ENCODE results near the gene GABBR2.

Gene GABBR2

DNA sequence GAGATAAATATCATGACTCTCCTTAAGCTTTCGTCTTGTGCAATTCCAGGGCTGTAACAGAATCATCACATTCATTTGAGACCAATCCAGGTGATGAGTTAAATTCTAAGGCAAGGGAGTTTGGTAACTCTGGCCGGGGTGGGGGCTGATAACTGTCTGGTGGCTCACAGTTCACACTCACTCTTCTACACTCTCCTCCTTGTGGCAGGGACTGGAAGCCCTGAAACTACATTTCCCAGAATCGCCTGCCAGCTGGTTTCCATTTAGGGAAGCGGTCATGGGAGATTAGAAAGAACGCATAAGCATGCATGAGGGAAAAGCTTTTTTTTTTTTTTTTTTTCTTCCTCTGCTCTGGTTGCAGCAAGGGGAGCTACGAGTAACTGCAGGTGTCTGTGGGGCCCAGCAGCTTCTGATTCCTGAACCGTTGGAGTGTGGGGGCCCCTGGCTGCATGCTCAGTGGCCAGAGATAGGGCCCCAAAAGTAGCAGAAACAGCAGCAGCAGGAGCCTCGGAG is 298.5 kb downstream of the GABBR2 start:
- DNase-seq (ENCODE audit: low read depth in 1 of 2, low spot score in 1 of 2), result no peak

GRCh38 chr9:98409719-98410118 is 299.0 kb downstream of the GABBR2 start:
- no peak for DNase-seq (ENCODE audit: low read depth in 1 of 2, low spot score in 1 of 2)

- no peak for DNase-seq (ENCODE audit: low read depth in 1 of 2, low spot score in 1 of 2)
These were observed 302.3 kb downstream of the GABBR2 start for GRCh38 chr9:98406469-98406868.

DNA sequence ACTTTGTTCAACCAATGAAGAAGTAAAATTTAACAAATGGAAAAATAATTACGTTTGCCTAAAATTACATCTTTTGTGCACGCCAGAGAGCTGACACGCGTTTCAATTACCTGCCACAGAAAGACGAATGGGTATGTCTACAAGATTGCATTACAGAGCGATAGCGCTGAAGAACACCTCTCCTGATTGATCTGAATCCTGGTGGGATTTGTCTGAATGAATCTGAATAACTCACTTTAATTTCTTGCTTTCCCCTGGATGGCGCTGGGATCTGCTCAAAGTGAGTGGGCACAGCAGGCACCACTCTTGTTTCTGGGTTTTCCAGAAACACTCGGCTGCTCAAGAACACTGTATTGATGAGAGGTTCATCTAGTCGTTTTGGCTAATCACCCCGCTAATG is 304.5 kb downstream of the GABBR2 start:
- no peak for DNase-seq (ENCODE audit: low read depth in 1 of 2, low spot score in 1 of 2)

- no peak for DNase-seq (ENCODE audit: low read depth in 1 of 2, low spot score in 1 of 2)
These were observed 305.0 kb downstream of the GABBR2 start for GRCh38 chr9:98403715-98404114.

DNA sequence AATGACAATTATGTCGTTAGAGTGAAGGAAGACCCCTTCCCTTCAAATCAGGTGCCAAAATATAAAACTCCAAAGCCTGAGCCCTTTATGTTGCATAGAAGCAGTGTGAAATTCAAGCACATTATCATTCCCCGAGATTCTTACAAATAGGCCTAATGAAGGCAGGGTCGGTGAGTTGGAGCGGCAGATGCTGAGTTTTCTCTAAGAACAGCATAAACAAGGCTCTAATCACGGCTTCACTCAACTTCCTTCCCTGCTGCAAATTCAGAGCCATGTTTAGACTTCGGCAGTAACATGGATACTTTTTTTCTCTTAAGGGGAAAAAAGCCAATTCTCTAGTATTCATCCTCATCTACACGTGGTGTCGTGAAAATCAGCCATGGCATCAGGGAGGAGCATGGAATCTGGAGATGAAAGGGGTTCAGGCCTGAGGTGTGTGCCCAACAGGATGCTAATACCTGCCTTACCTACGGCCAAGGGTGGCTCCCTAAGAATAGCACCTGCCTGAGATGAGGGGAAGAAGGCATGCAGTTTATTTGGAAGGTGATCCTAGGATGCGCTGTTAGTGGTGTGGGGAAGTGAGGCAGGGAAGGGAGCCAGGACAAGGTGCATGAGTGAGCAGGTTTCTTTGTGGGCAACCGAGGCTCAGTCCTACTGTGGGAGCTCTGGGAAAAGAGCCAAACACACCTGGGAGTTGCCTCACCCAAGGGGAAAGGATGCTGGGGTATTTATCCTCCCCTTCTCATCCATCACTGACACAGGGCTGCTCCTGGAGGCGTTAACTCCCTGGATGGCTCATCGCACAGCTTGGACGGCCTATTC is 306.5 kb downstream of the GABBR2 start:
- no peak for DNase-seq (ENCODE audit: low read depth in 1 of 2, low spot score in 1 of 2)

DNA sequence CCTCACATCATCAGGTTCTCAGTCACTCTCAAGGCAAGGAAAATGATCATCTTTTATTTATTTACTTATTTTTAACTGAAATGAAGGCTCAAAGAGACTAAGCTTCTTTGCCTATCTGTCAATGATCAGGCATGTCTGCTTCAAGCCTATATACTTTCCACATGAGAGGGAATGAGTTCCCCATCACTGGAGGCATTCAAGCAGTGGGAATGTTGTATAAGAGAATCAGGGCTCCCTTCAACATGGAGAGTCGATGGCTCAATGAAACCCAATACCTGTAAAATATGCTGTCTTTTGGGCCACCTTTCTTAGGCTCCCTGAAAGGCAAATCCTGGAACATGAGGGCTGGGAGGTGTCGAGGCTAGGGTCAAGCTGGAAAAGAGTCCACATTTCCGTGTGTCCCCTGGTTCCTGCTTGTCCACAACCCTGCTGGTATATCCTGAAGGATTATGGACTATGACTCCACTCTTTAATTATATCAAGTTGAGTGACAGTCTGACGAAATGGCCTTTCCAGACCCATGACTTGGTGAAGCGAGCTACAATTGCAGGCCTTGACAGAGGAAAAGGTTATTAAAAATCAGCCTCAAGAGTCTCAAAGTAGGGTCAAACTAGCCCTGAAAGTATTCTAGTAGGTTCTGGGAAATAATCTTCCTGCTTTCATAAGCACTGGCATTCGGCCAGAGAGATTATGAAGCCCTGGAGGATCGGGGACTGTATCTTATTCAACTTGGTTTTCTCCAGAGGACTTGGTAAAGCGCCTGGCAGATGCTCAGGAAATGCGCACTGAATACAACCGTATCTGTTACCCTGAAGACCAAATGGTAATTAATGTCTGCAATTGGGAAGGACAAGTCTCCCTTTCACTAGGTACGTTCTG is 307.4 kb downstream of the GABBR2 start:
- no peak for DNase-seq (ENCODE audit: low read depth in 1 of 2, low spot score in 1 of 2)

DNA sequence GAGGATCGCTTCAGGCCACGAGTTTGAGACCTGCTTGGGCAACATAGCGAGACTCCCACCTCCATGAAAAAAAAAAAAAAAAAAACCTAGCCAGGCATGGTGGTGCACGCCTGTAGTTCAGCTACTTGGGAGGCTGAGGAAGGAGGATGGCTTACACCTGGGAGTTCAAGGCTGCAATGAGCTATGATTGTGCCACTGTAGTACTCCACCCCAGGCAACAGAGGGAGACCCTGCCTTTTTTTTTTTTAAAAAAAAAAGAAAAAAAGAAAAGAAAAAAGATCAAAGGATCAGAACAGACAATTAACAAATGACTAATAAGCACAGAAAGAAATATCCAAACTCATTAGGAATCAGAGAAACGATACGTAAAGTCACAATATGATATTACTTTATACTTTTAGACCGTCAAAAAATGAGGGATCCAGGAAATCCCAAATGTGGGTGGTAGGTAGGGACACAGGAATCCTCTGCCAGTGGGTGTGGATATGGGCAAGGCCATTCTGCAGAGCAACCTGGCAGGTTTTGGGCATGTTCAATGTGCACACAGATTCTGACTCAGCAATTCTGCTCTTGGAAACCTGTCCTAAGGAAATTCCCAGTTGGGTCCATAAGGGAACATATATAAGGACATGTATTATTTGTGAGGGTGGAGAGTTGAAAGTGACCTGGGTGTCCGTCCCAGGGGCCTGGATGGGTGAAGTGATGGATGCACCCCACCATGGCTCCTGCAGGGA is 308.6 kb downstream of the GABBR2 start:
- no peak for DNase-seq (ENCODE audit: low read depth in 1 of 2, low spot score in 1 of 2)

- no peak for DNase-seq (ENCODE audit: low read depth in 1 of 2, low spot score in 1 of 2)
These were observed 312.1 kb downstream of the GABBR2 start for GRCh38 chr9:98396656-98397055.

GRCh38 chr9:98396236-98396635 is 312.5 kb downstream of the GABBR2 start:
- DNase-seq (ENCODE audit: low read depth in 1 of 2, low spot score in 1 of 2), result no peak

DNA sequence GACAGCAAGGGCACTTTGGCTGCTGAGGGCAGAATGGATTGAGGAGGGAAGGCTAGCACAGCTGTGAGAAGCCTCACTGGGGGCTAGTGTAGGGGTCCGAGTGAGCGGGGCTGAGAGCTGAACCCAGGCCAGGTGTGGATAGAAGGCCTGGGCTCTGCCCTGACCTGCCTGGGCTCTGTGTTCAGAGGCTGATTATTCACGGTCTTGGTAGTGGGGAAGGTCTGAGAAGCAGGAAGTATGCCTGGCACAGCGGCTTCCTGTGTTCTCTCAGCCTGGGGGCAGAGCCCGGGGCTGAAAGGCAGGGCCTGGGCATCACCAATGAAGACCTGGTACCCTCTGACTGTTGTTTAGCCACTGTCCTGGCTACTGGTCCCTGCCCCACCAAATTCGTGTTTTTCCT is 316.9 kb downstream of the GABBR2 start:
- no peak for DNase-seq (ENCODE audit: low read depth in 1 of 2, low spot score in 1 of 2)

- no peak for DNase-seq (ENCODE audit: low read depth in 1 of 2, low spot score in 1 of 2)
These were observed 317.3 kb downstream of the GABBR2 start for GRCh38 chr9:98391406-98391805.

DNA sequence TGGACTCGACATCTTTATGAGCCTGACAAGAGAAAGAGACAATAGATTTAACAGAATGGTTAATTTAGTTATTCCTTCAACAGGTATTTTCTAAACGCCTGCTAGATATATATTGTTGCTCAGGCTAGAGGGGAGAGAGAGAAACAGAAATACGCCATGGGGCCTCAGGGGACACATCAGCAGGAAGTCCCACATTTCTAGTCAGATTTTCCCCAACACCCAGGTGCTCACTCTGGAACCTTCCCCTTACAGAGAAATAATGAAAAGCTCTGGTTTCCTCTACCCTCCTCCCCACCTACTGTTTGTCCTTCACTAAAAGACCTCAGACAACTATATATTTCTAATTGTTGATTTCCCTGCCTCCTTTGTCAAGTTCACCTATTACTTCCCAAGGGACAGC is 323.0 kb downstream of the GABBR2 start:
- no peak for DNase-seq (ENCODE audit: low read depth in 1 of 2, low spot score in 1 of 2)

GRCh38 chr9:98383758-98384157 is 325.0 kb downstream of the GABBR2 start:
- DNase-seq (ENCODE audit: low read depth in 1 of 2, low spot score in 1 of 2), result no peak

DNA sequence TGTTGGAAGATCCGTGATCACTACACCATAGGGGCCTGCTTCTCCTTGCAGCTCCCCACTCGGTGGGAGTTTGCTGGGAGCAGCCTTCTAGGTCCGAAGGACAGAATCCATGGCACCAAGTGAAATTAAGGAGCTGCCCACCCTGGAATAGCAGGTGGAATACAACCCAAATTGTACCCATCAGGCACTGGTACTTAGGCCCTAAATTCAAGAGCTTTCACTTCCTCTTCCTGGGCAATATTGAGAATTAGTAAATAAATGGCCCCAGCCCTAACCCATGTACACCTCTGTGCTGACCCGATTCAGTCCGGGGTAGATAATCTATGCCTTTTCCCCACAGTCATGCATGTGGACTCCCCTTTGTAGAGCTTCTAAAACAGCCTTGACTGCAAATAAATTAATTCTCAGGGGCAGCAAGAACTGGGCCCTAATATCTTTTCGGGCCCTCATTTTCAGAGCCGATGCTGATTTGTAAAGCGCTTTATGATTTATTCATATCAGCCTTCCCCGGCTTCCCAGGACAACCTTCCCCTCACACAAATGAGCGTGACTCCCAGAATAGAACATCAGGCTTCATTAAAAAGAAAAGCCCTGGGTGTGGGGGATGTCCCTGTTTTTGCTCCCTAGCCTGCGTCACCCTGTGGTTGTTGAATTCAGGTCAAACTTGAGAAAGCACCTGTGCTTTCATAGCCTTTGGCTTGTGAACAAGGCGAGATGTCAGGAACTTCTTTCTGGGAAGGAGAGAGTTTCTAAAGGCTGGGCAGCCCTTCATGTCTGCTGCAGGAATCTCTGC is 327.2 kb downstream of the GABBR2 start:
- no peak for DNase-seq (ENCODE audit: low read depth in 1 of 2, low spot score in 1 of 2)

GRCh38 chr9:98380065-98380681 is 328.6 kb downstream of the GABBR2 start:
- no peak for DNase-seq (ENCODE audit: low read depth in 1 of 2, low spot score in 1 of 2)

DNA sequence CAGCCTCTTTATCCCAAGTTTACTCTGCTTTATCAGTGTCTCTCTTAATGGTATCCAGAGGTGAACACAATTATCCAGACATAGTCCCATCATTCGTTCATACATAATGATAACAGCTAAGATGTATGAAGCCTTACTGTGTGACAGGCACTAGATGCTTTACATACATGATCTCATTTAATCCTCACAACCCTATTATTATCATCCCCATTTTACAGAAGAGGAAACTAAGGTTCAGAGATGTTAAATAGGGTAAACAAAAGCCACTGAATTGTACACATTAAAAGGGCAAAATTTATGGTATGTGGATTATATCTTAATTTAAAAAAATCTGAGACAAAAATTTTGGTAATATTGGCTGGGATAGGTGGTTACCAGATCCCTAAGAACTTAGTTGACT is 329.2 kb downstream of the GABBR2 start:
- DNase-seq (ENCODE audit: low read depth in 1 of 2, low spot score in 1 of 2), result no peak

DNA sequence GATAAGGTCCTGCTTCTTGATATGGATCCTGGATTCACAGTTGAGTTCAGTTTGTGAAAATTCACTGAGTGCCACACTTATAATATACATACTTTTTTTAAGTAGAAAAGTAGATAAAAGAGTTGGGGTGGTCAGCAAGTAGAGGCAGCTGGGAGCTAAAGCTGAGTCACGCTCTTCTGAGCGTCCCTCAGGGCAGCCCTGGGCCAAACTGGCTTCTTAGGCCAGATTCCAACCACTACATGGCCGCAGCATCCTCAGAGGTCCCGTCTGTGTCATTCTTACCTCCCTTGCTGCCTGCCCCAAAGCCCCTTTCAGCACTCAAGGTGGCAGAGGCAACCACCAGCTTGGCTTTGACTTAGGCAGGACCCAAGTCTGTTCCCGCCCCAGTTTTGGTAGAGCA is 329.9 kb downstream of the GABBR2 start:
- DNase-seq (ENCODE audit: low read depth in 1 of 2, low spot score in 1 of 2), result no peak

DNA sequence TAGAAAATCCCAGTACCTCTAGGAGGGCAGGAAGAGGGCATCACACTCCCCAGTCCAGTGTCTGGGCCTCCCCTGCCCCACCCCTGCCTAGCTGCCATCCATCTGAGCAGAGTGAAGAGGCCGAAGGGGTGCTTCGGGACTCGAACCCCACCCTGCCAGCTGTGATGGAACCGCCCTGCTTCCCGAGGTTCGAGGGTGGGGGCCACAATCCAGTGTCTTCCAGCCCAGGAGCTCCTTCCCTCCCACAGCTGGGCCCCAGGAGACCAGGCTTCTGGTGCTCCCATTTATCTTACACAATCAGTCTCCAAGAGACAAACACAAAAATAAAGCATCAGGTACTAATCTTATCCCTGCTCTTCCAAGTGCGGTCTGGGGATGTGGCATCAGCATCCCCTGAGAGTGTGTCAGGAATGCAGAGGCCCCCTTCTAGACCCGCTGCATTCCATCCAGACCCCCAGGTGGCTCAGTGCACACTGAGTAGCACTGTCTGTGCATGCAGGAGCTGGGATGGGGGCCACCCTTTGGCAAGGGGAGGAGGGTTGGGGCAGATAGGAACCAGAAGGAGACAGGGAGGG is 330.4 kb downstream of the GABBR2 start:
- no peak for DNase-seq (ENCODE audit: low read depth in 1 of 2, low spot score in 1 of 2)

All from activated CD4-positive, alpha-beta T cell treated with anti-CD3 and anti-CD28 coated beads, Interleukin-2, amount 50 U/mL, for 24 hours (primary cell).